ENCODE measurements around the gene FOXD1.

- TF ChIP-seq CTCF (IDR thresholded peaks at IDR 0.05) (no peak), EZH2 (IDR thresholded peaks at IDR 0.05) (no peak), EZH2phosphoT487 (IDR thresholded peaks at IDR 0.05) (peak; percentile 31)
These were observed 7.2 kb downstream of the FOXD1 start for GRCh38 chr5:73441378-73441777.

All from neural progenitor cell (in vitro differentiated cells).